ENCODE data around the gene NLRP5. TPM values are rescaled to one million over a fixed set of nuclear protein-coding genes. Genes with fewer than 3 reads are reported as not detected.
A peak's percentile ranks its signal among the peaks of the same experiment; 100 is the strongest.

NLRP5 gene
- total RNA-seq, 4 donors from 2014 or later, result 0.35 TPM; not detected in 3

GRCh38 chr19:56026769-56027168, 40.2 kb downstream of the NLRP5 start:
- no peak overlapping the region for H3K4me3 ChIP-seq
- DNase-seq, result no peak

GRCh38 chr19:56053596-56053995, 67.0 kb downstream of the NLRP5 start:
- TF ChIP-seq CTCF (IDR thresholded peaks at IDR 0.05) (no peak), POLR2A (IDR thresholded peaks at IDR 0.05) (no peak)
- DNase-seq, result no peak
- Histone ChIP-seq H3K4me3 (no peak overlapping the region), H3K9me3 (no peaks in the 10 kb centered on the region), H3K27me3 (no peaks in the 10 kb centered on the region), H3K36me3 (no peaks in the 10 kb centered on the region), H3K4me1 (no peaks in the 10 kb centered on the region), H3K27ac (no peak overlapping the region)
- intact Hi-C loops (cut with DNase I; ENCODE audit: low total_unique reads), result no loop called here

More at GRCh38 chr19:56026769-56027168, 40.2 kb downstream of the NLRP5 start:
- Histone ChIP-seq H3K36me3 (no peaks in the 10 kb centered on the region), H3K27ac (no peak overlapping the region), H3K27me3 (no peaks in the 10 kb centered on the region), H3K9me3 (no peaks in the 10 kb centered on the region), H3K4me1 (no peaks in the 10 kb centered on the region)
- TF ChIP-seq POLR2A (IDR thresholded peaks at IDR 0.05) (no peak), CTCF (IDR thresholded peaks at IDR 0.05) (no peak)
- intact Hi-C loops (cut with DNase I; ENCODE audit: low total_unique reads), result no loop called here

GRCh38 chr19:56066152-56067023, 79.8 kb downstream of the NLRP5 start:
- no peak overlapping the region for H3K4me3 ChIP-seq
- DNase-seq, result peak; percentile 48 to 63
- no peaks in the 10 kb centered on the region for H3K27me3 ChIP-seq
- no peak overlapping the region for H3K27ac ChIP-seq
- intact Hi-C loops (cut with DNase I; ENCODE audit: low total_unique reads), result no loop called here
- H3K9me3 ChIP-seq, result no peaks in the 10 kb centered on the region
- H3K4me1 ChIP-seq, result no peaks in the 10 kb centered on the region
- TF ChIP-seq POLR2A (IDR thresholded peaks at IDR 0.05) (no peak), CTCF (IDR thresholded peaks at IDR 0.05) (peak; percentile 67 to 81 (median 79))
- no peaks in the 10 kb centered on the region for H3K36me3 ChIP-seq

- Histone ChIP-seq H3K27me3 (no peaks in the 10 kb centered on the region), H3K36me3 (no peaks in the 10 kb centered on the region), H3K4me1 (no peaks in the 10 kb centered on the region), H3K9me3 (no peaks in the 10 kb centered on the region), H3K27ac (no peak overlapping the region), H3K4me3 (no peak overlapping the region)
- no peak for DNase-seq
- TF ChIP-seq POLR2A (IDR thresholded peaks at IDR 0.05) (no peak), CTCF (IDR thresholded peaks at IDR 0.05) (no peak)
- intact Hi-C loops (cut with DNase I; ENCODE audit: low total_unique reads), result no loop called here
Measured at GRCh38 chr19:56069642-56070041, 83.1 kb downstream of the NLRP5 start.

GRCh38 chr19:56071151-56071550, 84.6 kb downstream of the NLRP5 start:
- TF ChIP-seq CTCF (IDR thresholded peaks at IDR 0.05), result no peak
- no peak for TF ChIP-seq POLR2A (IDR thresholded peaks at IDR 0.05)
- no peak for DNase-seq
- Histone ChIP-seq H3K4me3 (no peak overlapping the region), H3K27me3 (no peaks in the 10 kb centered on the region), H3K4me1 (no peaks in the 10 kb centered on the region), H3K27ac (no peak overlapping the region), H3K9me3 (no peaks in the 10 kb centered on the region), H3K36me3 (no peaks in the 10 kb centered on the region)
- intact Hi-C loops (cut with DNase I; ENCODE audit: low total_unique reads), result no loop called here

Measured in uterus (tissue), 4 donors.